Measurements from ENCODE around the gene SPRY4. TPM values are rescaled to one million over a fixed set of nuclear protein-coding genes. Genes with fewer than 3 reads are reported as not detected.

SPRY4 gene
- total RNA-seq, 1 experiment from 2014 or later, result 7.7 TPM

DNA sequence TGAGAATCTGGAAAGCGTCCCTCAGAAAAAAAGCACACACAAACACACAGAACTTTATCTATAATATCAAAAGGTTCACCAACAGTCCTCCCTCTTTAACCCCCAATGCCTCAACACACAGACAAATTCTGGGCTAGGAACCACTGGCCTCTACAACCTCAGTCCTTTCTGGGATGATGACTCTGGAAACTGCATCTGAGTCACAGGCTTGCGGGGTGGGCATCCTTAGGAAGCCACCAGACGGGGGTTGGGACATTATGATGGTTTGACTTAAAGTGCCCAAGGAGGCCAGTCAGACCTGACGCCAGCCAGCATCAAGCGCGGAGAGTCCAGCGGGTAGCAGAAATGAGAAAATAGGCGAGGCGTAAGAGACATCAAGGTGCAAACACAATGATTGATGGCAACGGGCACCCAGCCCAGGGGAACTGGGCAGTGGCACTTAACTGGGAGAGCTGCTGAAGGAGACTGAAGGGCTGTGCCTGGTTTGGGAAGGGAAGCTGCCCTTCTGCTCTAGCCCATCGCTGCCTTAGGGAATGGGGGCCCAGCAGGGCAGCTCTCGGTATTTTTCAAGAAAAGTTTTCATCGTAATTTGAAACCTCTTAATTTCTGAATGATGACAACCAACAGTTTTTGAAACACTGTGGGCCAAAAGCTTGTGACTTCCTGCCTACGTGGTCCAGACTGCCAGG is 20.7 kb downstream of the SPRY4 start:
- POLR2A ChIA-PET, result no interaction called here

DNA sequence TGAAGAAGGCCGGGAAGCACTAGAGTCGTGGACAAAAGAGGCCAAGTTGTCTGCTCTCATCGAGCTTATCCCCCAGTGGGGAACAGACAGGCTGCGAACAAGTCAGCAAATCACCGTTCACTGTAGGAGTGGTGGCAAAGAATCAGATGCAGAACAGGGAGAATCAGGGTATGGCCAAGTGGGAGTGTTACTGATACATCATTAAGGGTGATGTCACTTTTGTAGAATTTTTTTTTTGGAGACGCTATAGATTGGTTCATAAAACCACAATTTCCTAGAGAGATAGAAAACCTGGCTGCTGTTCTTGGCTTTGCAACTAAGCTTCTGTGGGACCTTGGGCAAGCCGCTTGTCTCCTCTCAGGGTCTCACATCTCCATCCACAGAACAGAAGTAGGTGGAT is 21.3 kb downstream of the SPRY4 start:
- no peaks in the 10 kb centered on the region for H3K27me3 Mint-ChIP-seq (ENCODE audit: insufficient read depth, unreplicated experiment)
- intact Hi-C loops (cut with micrococcal nuclease; ENCODE audit: unreplicated experiment), result no loop called here
- POLR2A ChIA-PET, result no interaction called here
- BruUV-seq (replicated peaks), result no TSS peak
- CTCF ChIA-PET, result no interaction called here
- H3K9me3 Mint-ChIP-seq (ENCODE audit: unreplicated experiment), result no peaks in the 10 kb centered on the region
- H3K36me3 Mint-ChIP-seq (ENCODE audit: insufficient read depth, unreplicated experiment), result peaks cover 5% of the 10 kb centered on the region
- no peak for DNase-seq
- H3K4me1 Mint-ChIP-seq (ENCODE audit: low read depth, unreplicated experiment), result peaks cover 26% of the 10 kb centered on the region
- Histone ChIP-seq H3K36me3 (ENCODE audit: control insufficient read depth, insufficient read depth, low read length) (no peaks in the 10 kb centered on the region), H3K9me3 (no peaks in the 10 kb centered on the region), H3K4me3 (ENCODE audit: low read depth, low read length) (no peak overlapping the region), H3K4me1 (peaks cover 25% of the 10 kb centered on the region), H3K27me3 (replicated peaks; ENCODE audit: control insufficient read depth, insufficient read depth, low read length) (no peaks in the 10 kb centered on the region)
- TF ChIP-seq, protein P1, sequence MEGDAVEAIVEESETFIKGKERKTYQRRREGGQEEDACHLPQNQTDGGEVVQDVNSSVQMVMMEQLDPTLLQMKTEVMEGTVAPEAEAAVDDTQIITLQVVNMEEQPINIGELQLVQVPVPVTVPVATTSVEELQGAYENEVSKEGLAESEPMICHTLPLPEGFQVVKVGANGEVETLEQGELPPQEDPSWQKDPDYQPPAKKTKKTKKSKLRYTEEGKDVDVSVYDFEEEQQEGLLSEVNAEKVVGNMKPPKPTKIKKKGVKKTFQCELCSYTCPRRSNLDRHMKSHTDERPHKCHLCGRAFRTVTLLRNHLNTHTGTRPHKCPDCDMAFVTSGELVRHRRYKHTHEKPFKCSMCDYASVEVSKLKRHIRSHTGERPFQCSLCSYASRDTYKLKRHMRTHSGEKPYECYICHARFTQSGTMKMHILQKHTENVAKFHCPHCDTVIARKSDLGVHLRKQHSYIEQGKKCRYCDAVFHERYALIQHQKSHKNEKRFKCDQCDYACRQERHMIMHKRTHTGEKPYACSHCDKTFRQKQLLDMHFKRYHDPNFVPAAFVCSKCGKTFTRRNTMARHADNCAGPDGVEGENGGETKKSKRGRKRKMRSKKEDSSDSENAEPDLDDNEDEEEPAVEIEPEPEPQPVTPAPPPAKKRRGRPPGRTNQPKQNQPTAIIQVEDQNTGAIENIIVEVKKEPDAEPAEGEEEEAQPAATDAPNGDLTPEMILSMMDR (IDR thresholded peaks at IDR 0.05; ENCODE audit: insufficient read depth in 1 of 2, low read depth in 1 of 2, low read length in 1 of 2, severe bottlenecking in 1 of 2, unreplicated experiment in 1 of 2), result no peak
- H3K4me3 Mint-ChIP-seq (ENCODE audit: unreplicated experiment), result no peak overlapping the region
- no peak overlapping the region for H3K27ac Mint-ChIP-seq (ENCODE audit: unreplicated experiment)

More for the DNA sequence above, 20.7 kb downstream of the SPRY4 start:
- Mint-ChIP-seq H3K9me3 (ENCODE audit: unreplicated experiment) (no peaks in the 10 kb centered on the region), H3K4me1 (ENCODE audit: low read depth, unreplicated experiment) (peaks cover 26% of the 10 kb centered on the region), H3K4me3 (ENCODE audit: unreplicated experiment) (no peak overlapping the region), H3K27ac (ENCODE audit: unreplicated experiment) (no peak overlapping the region), H3K27me3 (ENCODE audit: insufficient read depth, unreplicated experiment) (no peaks in the 10 kb centered on the region), H3K36me3 (ENCODE audit: insufficient read depth, unreplicated experiment) (peaks cover 5% of the 10 kb centered on the region)
- Histone ChIP-seq H3K4me1 (peaks cover 25% of the 10 kb centered on the region), H3K4me3 (ENCODE audit: low read depth, low read length) (no peak overlapping the region), H3K27me3 (replicated peaks; ENCODE audit: control insufficient read depth, insufficient read depth, low read length) (no peaks in the 10 kb centered on the region), H3K9me3 (no peaks in the 10 kb centered on the region), H3K36me3 (ENCODE audit: control insufficient read depth, insufficient read depth, low read length) (no peaks in the 10 kb centered on the region)
- BruUV-seq (replicated peaks), result no TSS peak
- CTCF ChIA-PET, result no interaction called here
- DNase-seq, result no peak
- TF ChIP-seq, protein P1 (IDR thresholded peaks at IDR 0.05; ENCODE audit: insufficient read depth in 1 of 2, low read depth in 1 of 2, low read length in 1 of 2, severe bottlenecking in 1 of 2, unreplicated experiment in 1 of 2), result no peak
- intact Hi-C loops (cut with micrococcal nuclease; ENCODE audit: unreplicated experiment), result no loop called here

DNA sequence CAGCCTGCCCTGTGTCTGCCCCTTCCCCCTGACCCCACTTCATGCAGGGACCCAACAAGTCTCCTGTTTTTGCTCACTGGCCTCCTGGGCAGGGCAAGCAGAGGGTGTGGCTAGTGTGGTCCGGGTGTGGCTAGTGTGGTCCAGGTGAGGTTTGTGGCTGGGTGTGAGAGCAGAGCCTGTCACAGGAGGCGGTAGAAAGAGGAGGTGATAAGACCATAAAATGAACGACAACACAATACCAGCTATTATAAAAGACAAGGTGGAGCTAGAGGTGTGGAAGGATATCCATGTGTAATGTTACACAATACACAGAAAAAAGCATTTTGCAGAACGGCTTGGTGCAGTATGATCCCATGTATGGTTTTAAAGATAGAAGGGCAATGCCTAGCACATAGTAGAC is 23.3 kb downstream of the SPRY4 start:
- CTCF ChIA-PET, result no interaction called here
- TF ChIP-seq, protein P1 (IDR thresholded peaks at IDR 0.05; ENCODE audit: insufficient read depth in 1 of 2, low read depth in 1 of 2, low read length in 1 of 2, severe bottlenecking in 1 of 2, unreplicated experiment in 1 of 2), result no peak

More for the DNA sequence above, 23.3 kb downstream of the SPRY4 start:
- Mint-ChIP-seq H3K27me3 (ENCODE audit: insufficient read depth, unreplicated experiment) (no peaks in the 10 kb centered on the region), H3K27ac (ENCODE audit: unreplicated experiment) (no peak overlapping the region), H3K9me3 (ENCODE audit: unreplicated experiment) (no peaks in the 10 kb centered on the region), H3K4me1 (ENCODE audit: low read depth, unreplicated experiment) (peaks cover 18% of the 10 kb centered on the region), H3K36me3 (ENCODE audit: insufficient read depth, unreplicated experiment) (no peaks in the 10 kb centered on the region), H3K4me3 (ENCODE audit: unreplicated experiment) (no peak overlapping the region)
- no peaks in the 10 kb centered on the region for H3K27me3 ChIP-seq (replicated peaks; ENCODE audit: control insufficient read depth, insufficient read depth, low read length)
- BruUV-seq (replicated peaks), result no TSS peak
- intact Hi-C loops (cut with micrococcal nuclease; ENCODE audit: unreplicated experiment), result no loop called here
- POLR2A ChIA-PET, result no interaction called here
- H3K36me3 ChIP-seq (ENCODE audit: control insufficient read depth, insufficient read depth, low read length), result no peaks in the 10 kb centered on the region
- H3K9me3 ChIP-seq, result no peaks in the 10 kb centered on the region
- H3K4me3 ChIP-seq (ENCODE audit: low read depth, low read length), result no peak overlapping the region
- no peak for DNase-seq
- peaks cover 16% of the 10 kb centered on the region for H3K4me1 ChIP-seq
